ENCODE results near the gene G3BP2.

DNA sequence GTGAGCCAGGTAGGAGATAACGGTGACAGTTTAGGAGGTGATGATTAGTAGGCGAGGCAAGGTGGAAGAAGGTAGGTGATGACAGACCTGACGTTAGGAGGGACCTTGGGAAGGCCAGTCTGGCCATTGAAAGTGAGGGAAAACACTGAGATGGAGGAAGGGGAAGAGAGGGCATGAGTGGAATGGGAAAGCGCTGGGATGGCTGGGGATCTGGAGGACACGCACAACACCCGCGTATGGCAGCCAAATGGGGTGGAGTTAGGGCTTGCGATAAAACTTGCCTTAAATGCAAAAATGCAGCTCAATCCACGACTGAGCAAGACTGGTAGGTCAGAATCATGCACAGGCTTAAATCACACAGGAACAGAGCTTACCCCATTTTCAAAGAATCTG, 42.3 kb downstream of the G3BP2 start:
- TF ChIP-seq POLR2A (IDR thresholded peaks at IDR 0.05; ENCODE audit: extremely low read depth, insufficient read length), result no peak
- TF ChIP-seq, protein P1, sequence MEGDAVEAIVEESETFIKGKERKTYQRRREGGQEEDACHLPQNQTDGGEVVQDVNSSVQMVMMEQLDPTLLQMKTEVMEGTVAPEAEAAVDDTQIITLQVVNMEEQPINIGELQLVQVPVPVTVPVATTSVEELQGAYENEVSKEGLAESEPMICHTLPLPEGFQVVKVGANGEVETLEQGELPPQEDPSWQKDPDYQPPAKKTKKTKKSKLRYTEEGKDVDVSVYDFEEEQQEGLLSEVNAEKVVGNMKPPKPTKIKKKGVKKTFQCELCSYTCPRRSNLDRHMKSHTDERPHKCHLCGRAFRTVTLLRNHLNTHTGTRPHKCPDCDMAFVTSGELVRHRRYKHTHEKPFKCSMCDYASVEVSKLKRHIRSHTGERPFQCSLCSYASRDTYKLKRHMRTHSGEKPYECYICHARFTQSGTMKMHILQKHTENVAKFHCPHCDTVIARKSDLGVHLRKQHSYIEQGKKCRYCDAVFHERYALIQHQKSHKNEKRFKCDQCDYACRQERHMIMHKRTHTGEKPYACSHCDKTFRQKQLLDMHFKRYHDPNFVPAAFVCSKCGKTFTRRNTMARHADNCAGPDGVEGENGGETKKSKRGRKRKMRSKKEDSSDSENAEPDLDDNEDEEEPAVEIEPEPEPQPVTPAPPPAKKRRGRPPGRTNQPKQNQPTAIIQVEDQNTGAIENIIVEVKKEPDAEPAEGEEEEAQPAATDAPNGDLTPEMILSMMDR (IDR thresholded peaks at IDR 0.05; ENCODE audit: low read depth, low read length), result no peak
- TF ChIP-seq, protein P2, sequence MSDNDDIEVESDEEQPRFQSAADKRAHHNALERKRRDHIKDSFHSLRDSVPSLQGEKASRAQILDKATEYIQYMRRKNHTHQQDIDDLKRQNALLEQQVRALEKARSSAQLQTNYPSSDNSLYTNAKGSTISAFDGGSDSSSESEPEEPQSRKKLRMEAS (IDR thresholded peaks at IDR 0.05; ENCODE audit: low read depth, low read length), result no peak
